HG02938 (cell line): ENCODE data around the gene JAKMIP3.

ENCODE experiments used
- ATAC-seq: cut with Tn5 transposase; IDR thresholded peaks from one replicate; pipeline ENCODE4 v1.9.1; 2021; ENCODE audit warnings: mild to moderate bottlenecking, moderate library complexity; ENCODE audit not compliant: unreplicated experiment

The JAKMIP3 gene

DNA sequence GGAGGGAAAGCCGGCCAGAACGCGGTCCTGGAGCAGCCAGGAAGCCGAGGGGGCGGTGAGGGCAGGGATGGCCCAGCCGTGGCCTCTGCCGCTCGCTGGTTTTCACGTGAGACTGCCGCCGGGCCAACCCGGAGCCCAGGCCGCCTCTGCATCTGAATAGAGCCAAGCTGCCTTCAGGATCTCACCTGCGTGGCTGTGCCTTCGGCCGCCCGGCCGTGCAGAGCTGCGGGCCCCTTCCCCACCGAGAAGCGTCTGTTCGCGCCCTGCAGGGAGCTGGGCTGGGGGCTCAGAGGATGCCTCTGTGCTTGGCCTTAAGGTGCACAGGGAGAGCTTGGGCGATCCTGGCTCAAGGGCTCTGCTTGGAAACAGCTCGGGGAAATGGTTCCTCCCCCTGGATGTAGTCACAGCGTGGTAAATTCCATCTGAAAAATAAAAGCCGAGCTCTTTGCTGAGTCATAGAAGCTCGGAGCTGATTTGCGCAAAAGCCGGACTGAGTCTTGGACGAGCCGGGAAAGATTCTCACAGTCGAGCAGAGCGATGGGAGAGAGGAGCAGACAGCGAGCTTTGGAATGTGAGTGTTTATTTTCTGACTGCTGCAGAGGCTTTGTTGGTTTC, at the start of gene JAKMIP3:
Gene JAKMIP3 (plus strand): TSS at position 456 of the 615 bp plus-strand sequence. CDS start 38,863 bp downstream, outside the sequence.
- no peak for ATAC-seq

DNA sequence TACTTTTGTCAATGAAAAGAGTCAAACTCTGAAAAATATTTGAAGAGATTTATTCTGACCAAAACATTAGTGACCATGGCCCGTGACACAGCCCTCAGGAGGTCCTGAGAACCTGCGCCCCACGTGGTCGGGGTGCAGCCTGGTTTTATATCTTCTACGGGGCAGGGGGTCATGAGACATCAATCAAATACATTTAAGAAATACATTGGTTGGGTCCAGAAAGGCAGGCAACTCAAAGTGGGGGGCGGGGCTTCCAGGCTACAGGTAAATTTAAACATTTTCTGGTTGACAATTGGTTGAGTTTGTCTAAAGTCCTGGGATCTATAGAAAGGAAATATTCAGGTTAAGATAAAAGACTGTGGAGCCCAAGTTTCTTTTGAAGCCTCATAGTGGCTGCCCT, 49.2 kb upstream of the JAKMIP3 start:
- no peak for ATAC-seq

- no peak for ATAC-seq
Observed at GRCh38 chr10:132018446-132018845, 47.3 kb upstream of the JAKMIP3 start.

GRCh38 chr10:132019366-132019765, 46.4 kb upstream of the JAKMIP3 start:
- ATAC-seq = no peak

DNA sequence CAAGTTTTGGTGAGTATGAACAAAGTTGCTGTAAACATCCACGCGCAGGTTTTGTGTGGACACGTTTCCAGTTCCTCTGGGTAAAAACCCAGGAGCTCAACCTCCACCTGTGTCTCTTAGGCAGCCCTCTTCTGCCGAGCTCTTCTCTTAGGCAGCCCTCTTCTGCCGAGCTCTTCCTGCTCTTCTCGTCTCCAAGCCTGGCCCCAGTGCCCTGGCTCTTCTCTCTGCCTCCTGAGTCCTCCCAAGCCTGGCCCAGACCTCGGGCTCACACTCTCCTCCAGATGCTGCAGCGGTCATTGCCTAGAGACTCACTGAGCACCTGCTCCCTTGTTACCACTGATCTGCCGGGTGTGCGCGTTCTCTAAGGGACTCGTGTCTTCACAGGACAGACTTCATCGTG, 45.3 kb upstream of the JAKMIP3 start:
- no peak for ATAC-seq

DNA sequence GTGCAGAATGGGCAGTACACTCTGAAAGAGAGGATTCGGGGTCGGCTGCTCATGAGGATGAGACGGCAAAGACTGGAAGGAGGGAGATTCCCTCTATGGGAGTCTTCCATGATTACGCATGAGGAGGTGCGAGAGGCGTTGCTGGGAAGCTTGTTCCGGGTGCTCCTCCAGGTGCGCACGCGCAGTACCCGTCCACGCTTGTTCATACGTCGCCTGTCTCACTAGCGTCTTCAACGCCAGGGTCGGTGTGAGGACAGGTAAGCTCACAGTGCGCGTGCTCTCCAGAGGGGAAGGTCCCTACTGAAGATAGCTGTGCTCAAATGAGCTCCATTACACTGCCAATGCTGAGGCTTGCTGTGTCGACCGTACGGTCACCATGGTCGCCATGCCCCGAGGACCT, 44.7 kb upstream of the JAKMIP3 start:
- no peak for ATAC-seq

DNA sequence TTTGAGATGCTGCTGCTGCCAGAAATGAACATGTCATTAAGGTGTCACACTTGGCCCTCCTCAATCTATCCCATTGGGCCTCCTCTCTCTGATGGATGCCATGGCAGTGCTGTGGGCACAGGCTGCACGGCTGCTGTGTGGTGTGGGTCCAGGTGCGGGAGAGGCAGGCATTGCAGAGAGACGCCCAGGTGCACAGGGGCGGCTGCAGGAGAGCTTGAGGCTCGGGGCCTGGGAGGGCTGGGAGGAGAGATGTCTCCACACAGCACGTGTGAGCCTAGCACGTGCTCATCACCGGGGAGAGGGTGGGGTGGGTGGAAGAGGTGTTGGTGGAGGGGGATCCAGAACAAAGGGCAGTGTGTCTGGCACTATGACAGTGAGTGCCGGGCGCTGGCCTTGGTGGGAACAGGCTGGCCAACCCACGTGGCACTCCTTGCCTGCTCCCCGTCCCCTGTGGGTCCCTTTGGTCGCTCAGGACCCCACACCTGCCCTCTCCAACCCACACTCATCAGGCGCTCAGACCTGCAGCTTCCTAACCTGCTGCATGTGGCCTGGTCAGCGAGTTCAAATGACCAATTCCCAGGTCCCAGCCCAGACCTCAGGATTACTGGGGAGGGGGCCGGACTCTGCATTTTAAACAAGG, 44.1 kb upstream of the JAKMIP3 start:
- ATAC-seq = no peak

- ATAC-seq = no peak
Observed at GRCh38 chr10:132022241-132022640, 43.5 kb upstream of the JAKMIP3 start.

DNA sequence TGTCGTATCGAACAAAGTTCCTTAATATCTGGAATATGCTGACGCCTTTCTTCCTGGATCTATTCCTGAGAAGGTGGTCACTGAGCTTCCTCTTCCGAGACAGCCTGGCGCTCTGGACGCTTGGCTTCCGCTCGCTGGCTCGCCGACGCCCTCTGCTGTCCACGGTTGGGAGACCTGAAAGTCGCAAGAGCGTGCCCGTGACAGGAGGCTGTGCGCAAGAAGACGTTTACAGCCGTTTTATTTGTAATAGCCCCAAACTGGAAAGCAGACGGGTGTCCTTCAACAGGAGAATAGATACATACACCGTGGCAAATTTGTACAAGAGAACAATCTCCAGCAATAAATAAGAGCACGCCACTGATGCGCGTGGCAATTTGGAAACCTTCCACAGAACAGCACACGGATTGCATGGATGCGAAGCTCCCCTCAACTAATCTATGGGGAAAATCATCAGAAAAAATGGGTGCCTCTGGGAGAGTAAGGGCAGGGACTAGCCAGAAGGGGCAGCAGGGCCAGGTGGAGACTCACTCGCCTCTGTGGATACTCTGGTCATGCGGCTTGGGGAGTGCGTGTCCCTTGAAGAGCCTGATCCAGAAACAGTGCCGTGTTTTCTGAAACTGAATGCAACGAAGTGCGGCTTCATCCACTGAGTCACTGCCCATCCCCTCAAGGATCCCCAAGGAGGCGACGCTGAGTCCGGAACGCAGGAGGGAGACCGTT, 42.5 kb upstream of the JAKMIP3 start:
- ATAC-seq = peak; percentile 66

DNA sequence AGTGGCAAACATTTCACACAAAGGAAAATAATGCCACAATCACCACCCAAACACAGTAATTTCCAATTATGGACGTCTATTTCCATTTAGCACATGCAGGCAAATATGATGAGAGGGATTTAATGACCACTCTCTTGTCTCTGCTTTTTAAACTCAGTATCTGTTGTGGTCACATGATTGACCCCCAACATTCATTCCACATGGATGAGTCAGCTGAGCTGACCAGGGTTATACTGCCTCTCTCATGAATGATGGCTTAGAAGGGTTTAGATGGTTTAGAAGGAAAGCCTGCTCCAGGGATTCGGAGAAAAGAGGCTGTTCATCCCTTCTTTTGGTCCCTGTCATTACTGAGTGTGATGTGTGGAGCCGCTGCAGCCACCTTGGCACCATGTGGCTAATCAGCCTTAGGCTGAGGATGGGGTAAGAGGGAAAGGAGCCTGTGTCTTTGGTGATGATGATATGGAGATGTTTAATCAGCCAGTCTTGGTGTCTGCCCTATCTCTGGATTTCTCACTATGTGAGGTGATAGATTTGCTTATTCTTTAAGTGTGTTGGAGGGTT, 38.2 kb upstream of the JAKMIP3 start:
- ATAC-seq = no peak

GRCh38 chr10:132028706-132029105, 37.0 kb upstream of the JAKMIP3 start:
- no peak for ATAC-seq

- ATAC-seq = no peak
Observed at GRCh38 chr10:132030898-132031463, 34.8 kb upstream of the JAKMIP3 start.

- ATAC-seq = no peak
Observed at GRCh38 chr10:132033632-132034031, 32.1 kb upstream of the JAKMIP3 start.

DNA sequence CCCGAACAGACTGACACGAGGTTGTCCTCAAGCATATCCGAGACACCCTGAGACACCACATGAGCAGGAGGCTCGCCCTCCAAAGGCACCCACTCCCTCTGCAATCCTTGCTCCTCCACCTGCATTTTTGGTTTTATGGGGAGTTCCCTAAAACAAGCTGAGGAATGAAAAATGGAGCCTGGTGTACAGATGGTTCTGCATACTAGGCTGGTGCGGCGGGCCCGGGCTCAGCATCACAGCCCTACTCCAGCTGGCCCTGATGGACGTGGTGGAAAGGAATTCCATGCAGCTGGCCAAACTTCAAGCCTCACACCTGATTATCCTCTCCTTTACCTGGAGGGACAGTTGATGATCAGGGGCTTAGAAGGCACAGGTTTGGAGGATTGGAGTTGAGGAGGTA, 30.3 kb upstream of the JAKMIP3 start:
- ATAC-seq = no peak

- no peak for ATAC-seq
Observed at GRCh38 chr10:132036153-132036886, 29.4 kb upstream of the JAKMIP3 start.

GRCh38 chr10:132036887-132037675, 28.7 kb upstream of the JAKMIP3 start:
- ATAC-seq = no peak

- ATAC-seq = no peak
Observed at GRCh38 chr10:132037676-132037975, 28.1 kb upstream of the JAKMIP3 start.

GRCh38 chr10:132039371-132039770, 26.4 kb upstream of the JAKMIP3 start:
- ATAC-seq = no peak

GRCh38 chr10:132040046-132040445, 25.7 kb upstream of the JAKMIP3 start:
- no peak for ATAC-seq

- no peak for ATAC-seq
Observed at GRCh38 chr10:132041340-132041739, 24.4 kb upstream of the JAKMIP3 start.
